Lower lobe of right lung (tissue), 2 donors: ENCODE results near the gene COIL. TPM values are rescaled to one million over a fixed set of nuclear protein-coding genes. Genes with fewer than 3 reads are reported as not detected.
A peak's percentile ranks its signal among the peaks of the same experiment; 100 is the strongest.

ENCODE experiments used
- ATAC-seq, 2 donors: fragments of 200-7000 bp; cut with Tn5 transposase; one replicate each; pipeline ENCODE4 v1.9.1; 2020 to 2022; ENCODE audit warnings: mild to moderate bottlenecking in 2 of 2, moderate library complexity in 2 of 2
- DNase-seq: peaks from one replicate; pipeline ENCODE4 v3.0.0-alpha.2; 2020
- H3K27ac ChIP-seq: fragments of 200-600 bp; one replicate; pipeline ENCODE4 v1.8.0; 2022
- H3K27me3 ChIP-seq: fragments of 200-600 bp; one replicate; pipeline ENCODE4 v1.8.0; 2022; ENCODE audit warnings: low read depth
- H3K36me3 ChIP-seq: fragments of 200-600 bp; one replicate; pipeline ENCODE4 v1.8.0; 2022; ENCODE audit warnings: mild to moderate bottlenecking
- H3K4me1 ChIP-seq: fragments of 200-600 bp; one replicate; pipeline ENCODE4 v1.8.0; 2022
- H3K4me3 ChIP-seq: fragments of 200-600 bp; one replicate; pipeline ENCODE4 v1.8.0; 2022; ENCODE audit warnings: mild to moderate bottlenecking
- H3K9me3 ChIP-seq: fragments of 200-600 bp; one replicate; pipeline ENCODE4 v1.8.0; 2022
- intact Hi-C: fragments of 100-400 bp; cut with DNase I; formaldehyde crosslinking; loops from one replicate; pipeline ENCODE4 v1.11.0; 2022
- total RNA-seq: library from RNA; stranded (reverse); fragmentation: NEBNext Ultra II Directional; extraction: Animal tissue kit (Norgen Biotek cat#: 25700); gene quantifications from one replicate; pipeline ENCODE4 v1.2.1, GENCODE V29; 2021
- TF ChIP-seq, protein P1 (sequence below): fragments of 200-600 bp; IDR thresholded peaks from one replicate; pipeline ENCODE4 v1.8.0; 2022; ENCODE audit warnings: antibody characterized with exemption, mild to moderate bottlenecking
- donor health status: DM: no; HTN: yes; CAD: no; lungs with severe emphysema.

The COIL gene
- total RNA-seq, 1 donor from 2014 or later, result 12.4 TPM

DNA sequence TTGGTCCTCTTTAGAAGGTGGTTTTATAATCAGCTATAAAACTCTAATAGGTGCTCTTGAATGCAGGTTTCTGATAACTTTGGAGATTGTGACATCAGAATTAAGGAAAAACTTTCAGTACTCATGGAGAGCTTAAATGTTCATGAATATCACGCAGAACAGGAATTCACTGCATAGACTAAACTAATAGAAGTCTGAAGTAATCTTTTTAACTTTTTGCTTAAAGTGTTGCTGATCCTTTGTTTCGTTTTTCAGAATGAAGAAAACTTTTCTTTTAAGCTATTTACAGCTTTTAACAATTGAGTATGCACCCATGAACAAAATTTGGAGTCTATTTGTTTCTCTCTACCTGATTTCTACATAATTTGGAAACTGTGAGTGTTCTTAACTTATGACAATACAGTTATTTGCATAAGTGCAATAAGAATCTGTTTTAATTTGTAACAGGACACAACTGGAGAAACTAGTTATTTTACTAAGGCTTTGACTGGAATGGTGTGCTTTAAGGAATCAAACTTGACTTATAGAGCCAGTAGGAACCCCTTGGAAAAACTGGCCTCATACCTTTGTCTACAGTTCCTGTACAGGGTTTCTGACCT, 30.0 kb downstream of the COIL start:
- peaks cover 16% of the 10 kb centered on the region for H3K36me3 ChIP-seq
- H3K27me3 ChIP-seq, result no peaks in the 10 kb centered on the region
- peaks cover 5% of the 10 kb centered on the region for H3K9me3 ChIP-seq
- H3K4me1 ChIP-seq, result no peaks in the 10 kb centered on the region
- H3K27ac ChIP-seq, result no peak overlapping the region
- DNase-seq (no peak), ATAC-seq (no peak)
- intact Hi-C loops, result no loop called here
- H3K4me3 ChIP-seq, result no peak overlapping the region
- TF ChIP-seq, protein P1, sequence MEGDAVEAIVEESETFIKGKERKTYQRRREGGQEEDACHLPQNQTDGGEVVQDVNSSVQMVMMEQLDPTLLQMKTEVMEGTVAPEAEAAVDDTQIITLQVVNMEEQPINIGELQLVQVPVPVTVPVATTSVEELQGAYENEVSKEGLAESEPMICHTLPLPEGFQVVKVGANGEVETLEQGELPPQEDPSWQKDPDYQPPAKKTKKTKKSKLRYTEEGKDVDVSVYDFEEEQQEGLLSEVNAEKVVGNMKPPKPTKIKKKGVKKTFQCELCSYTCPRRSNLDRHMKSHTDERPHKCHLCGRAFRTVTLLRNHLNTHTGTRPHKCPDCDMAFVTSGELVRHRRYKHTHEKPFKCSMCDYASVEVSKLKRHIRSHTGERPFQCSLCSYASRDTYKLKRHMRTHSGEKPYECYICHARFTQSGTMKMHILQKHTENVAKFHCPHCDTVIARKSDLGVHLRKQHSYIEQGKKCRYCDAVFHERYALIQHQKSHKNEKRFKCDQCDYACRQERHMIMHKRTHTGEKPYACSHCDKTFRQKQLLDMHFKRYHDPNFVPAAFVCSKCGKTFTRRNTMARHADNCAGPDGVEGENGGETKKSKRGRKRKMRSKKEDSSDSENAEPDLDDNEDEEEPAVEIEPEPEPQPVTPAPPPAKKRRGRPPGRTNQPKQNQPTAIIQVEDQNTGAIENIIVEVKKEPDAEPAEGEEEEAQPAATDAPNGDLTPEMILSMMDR, result no peak

- peaks cover 5% of the 10 kb centered on the region for H3K9me3 ChIP-seq
- peaks cover 8% of the 10 kb centered on the region for H3K36me3 ChIP-seq
- H3K4me3 ChIP-seq, result no peak overlapping the region
- H3K27ac ChIP-seq, result no peak overlapping the region
- TF ChIP-seq, protein P1, result no peak
- intact Hi-C loops, result no loop called here
- DNase-seq, result no peak
- ATAC-seq, result no peak
- no peaks in the 10 kb centered on the region for H3K4me1 ChIP-seq
- no peaks in the 10 kb centered on the region for H3K27me3 ChIP-seq
Observed at GRCh38 chr17:56929362-56929969, 31.4 kb downstream of the COIL start.

DNA sequence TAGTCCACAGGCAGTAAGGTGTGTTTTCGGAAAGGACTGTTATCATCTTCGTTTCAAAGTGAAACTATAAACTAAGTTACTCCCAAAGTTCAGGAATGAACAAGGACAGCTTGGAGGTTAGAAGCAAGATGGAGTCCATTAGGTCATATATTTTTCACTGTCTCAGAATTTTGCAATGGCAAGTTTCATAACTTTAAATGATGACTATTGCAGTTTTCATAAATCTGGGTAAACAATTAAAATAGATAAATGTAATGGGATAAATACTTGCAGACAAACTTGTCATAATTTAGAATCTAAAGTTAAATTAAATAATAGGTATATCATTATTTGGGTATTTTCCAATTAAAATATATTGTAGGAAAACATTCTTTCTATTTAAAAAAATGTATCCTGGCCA, 32.3 kb downstream of the COIL start:
- TF ChIP-seq, protein P1, result no peak
- H3K4me3 ChIP-seq, result no peak overlapping the region
- H3K27me3 ChIP-seq, result no peaks in the 10 kb centered on the region
- intact Hi-C loops, result no loop called here
- no peak for DNase-seq
- no peak for ATAC-seq
- no peaks in the 10 kb centered on the region for H3K36me3 ChIP-seq
- peaks cover 5% of the 10 kb centered on the region for H3K9me3 ChIP-seq
- no peak overlapping the region for H3K27ac ChIP-seq
- no peaks in the 10 kb centered on the region for H3K4me1 ChIP-seq

- intact Hi-C loops, result no loop called here
- DNase-seq (no peak), ATAC-seq (peak in 1 of 2 donors; percentile 53)
- Histone ChIP-seq H3K27me3 (no peaks in the 10 kb centered on the region), H3K4me3 (no peak overlapping the region), H3K27ac (no peak overlapping the region), H3K36me3 (no peaks in the 10 kb centered on the region), H3K4me1 (no peaks in the 10 kb centered on the region), H3K9me3 (peaks cover 5% of the 10 kb centered on the region)
- TF ChIP-seq, protein P1, result no peak
Observed at GRCh38 chr17:56926704-56927103, 34.1 kb downstream of the COIL start.

DNA sequence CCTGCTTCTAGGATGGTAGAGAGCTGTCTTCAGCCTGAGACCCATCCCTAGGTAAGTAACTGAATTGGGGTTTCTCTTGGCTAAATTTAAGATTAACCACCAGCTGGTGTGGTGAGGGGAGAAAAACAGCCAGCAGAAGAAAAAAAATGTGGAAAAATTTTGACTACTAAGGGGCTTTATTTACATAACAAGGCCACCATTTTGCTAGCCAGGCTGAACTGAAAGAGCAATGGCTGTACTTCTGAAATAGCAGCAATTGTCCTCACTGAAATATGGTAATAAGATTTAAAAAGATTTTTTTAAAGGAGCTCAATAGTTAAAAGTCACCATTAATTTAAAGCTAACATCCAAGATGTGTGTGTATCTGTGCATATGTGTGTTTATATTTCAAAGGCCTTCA, 34.6 kb downstream of the COIL start:
- Histone ChIP-seq H3K27ac (no peak overlapping the region), H3K9me3 (peaks cover 5% of the 10 kb centered on the region), H3K4me1 (no peaks in the 10 kb centered on the region), H3K36me3 (no peaks in the 10 kb centered on the region), H3K27me3 (no peaks in the 10 kb centered on the region), H3K4me3 (no peak overlapping the region)
- TF ChIP-seq, protein P1, result no peak
- intact Hi-C loops, result no loop called here
- ATAC-seq, result no peak
- no peak for DNase-seq
